Fibroblast of skin of left biceps (primary cell): Measurements from ENCODE around the gene ZNG1A.
"Not testable (repeated sequence)": the region's sequence is repeated elsewhere in the genome, so short reads cannot be mapped to it uniquely, and the experiment has no call there.

Experiments used
- DNase-seq, 2 experiments: peaks; one replicate each; pipeline ENCODE4 v3.0.0-alpha.2; 2013; ENCODE audit warnings: low read depth in 2 of 2

The ZNG1A gene

GRCh38 chr9:178970-179383 is at the start of gene ZNG1A:
ZNG1A (minus strand) TSS chr9:179056; CDS start chr9:178969, 87 bp downstream.
- DNase-seq = not testable (repeated sequence)

DNA sequence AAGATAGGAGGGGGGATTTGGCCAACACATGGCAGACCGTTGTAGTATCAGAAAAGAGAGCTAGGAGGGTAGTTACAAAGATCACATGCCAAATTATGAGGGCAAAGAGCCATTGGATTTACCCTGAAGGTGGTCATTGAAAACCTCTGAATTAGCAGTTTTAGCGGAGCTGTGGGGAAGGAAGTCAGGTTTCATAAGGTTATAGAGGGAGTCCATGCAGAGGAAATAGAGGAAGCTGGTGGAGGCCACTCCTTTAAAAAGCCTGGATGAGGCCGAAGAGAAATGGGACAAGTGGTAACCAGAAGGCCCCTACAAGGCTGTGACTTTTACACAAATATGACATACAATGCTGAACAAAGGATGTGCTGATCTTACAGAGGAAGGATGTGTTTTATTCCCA is 49.0 kb upstream of the ZNG1A start:
- DNase-seq = no peak

DNA sequence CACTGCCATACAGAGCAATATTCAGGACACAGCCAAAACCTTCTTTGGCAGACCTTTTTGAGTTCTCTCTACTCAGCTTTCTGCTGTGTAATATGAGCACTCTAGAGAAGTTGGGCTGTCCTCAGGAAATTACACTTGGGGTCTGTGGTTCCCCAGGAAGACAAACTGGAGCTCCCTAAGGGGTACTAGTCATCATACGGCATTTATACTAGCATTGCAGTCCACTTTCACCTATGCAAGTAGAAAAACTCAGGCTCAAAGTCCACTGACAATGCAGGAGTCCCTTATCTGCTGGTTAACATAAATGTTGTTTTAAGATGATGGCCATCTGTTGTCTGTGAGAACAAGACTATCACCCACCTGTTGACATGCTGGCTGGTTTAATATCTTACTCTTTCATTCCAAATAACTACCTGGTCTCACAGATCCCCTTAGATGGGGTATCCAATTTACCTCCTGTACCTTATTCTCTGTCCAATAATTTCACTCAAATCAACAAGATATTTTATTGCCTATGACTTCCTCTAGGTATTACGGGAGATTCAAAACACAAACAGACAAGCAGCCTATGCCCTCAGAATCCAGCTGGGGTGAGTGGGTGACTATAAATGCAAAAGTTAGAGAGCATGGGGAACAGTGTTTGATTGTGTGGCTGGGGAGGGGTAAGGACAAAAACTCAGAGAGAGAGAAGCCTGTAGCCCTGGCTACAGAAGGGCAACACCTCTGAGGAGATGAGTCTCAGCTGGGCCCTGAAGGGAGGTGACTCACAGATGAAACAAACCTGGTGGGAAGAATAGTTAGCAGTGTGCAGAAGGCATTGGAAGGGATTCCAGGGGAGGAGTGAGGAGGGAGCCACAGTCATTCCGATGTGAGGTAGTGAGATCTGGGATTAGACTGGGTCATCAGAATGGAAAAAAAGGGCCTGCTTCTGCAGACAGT is 46.0 kb upstream of the ZNG1A start:
- no peak for DNase-seq

GRCh38 chr9:224026-224425 is 45.2 kb upstream of the ZNG1A start:
- DNase-seq = no peak

GRCh38 chr9:223152-223551 is 44.3 kb upstream of the ZNG1A start:
- no peak for DNase-seq

- no peak for DNase-seq
Observed at GRCh38 chr9:221989-222776, 43.3 kb upstream of the ZNG1A start.

GRCh38 chr9:219670-220365 is 41.0 kb upstream of the ZNG1A start:
- DNase-seq = no peak

DNA sequence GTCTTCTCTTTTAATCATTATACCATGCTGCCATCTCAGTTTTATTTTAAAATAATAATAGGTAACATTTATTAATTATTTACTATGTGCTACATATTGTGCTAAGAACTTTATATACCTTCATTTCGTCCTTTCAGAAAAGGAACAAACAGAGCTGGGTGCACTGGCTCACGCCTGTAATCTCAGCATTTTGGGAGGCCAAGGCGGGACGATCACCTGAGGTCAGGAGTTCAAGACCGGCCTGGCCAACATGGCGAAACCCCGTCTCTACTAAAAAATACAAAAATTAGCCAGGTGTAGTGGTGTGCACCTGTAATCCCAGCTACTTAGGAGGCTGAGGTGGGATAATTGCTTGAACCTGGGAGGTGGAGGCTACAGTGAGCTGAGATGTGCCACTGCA is 40.2 kb upstream of the ZNG1A start:
- not testable (repeated sequence) for DNase-seq

- no peak for DNase-seq
Observed at GRCh38 chr9:217950-218349, 39.1 kb upstream of the ZNG1A start.

GRCh38 chr9:216866-217265 is 38.0 kb upstream of the ZNG1A start:
- DNase-seq = no peak

DNA sequence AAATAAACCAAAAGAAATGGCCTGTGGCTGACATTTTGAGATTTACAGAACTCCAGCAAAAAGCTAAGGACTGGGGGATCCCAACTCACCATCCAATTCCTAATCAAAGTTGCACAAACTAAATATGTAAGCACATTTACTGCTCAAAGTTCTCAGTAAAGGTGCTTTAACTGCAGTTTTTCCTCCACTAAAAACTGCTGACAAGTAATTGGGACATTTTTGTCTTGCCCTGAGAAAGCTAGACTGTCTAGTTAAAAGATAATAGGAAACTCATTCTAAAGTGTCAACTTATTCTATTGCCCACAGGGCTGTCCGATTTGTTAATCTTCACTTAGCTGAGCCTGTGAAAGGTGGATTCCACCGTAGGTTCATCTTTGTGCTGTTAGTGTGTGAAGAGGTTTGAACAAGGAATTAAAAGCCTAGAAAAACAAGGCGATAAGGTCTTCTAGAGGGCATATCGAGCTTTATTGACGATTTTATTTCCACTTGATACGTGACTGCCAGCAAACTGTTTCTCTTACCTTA is 36.8 kb upstream of the ZNG1A start:
- no peak for DNase-seq

GRCh38 chr9:214648-215493 is 36.0 kb upstream of the ZNG1A start, which contains the start of gene DOCK8:
DOCK8 (plus strand) TSS chr9:214865; CDS start chr9:214977, 112 bp downstream.
- no peak for DNase-seq

DNA sequence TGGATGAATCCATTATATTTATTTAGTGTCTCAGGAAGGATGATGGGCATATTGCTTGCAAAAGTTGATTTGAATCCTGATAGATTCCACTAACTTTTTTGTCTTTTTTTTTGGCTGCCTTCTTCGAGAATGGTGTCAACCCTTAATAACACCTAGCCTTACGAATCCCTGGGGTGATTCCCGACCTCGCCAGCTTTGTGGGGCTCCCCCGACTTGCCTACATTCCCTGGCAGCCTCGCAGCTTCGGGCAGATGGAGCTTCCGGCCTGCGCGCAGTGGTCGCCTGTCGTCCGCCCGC is 35.4 kb upstream of the ZNG1A start:
- DNase-seq = no peak

- not testable (repeated sequence) for DNase-seq
Observed at GRCh38 chr9:213901-214300, 35.0 kb upstream of the ZNG1A start.

DNA sequence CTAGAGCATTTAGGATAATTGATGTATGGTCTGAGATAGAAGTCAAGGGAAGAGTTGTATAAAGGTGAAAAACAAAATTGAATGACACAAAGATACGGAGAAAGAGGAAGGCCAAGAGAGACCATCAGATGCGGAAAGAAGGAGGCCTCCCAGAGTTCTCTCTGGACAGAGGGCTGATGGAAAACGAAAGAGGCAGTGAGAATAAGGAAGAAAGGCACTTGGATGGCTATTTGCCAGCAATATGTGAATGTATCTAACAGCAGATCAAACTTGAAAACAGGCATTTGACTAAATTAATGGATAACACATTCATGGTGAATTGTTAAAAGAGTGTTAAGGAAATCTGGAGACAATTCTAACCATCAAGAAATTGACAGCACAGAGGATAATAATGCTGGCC is 33.4 kb upstream of the ZNG1A start:
- DNase-seq = no peak

GRCh38 chr9:211557-211956 is 32.7 kb upstream of the ZNG1A start:
- DNase-seq = no peak

GRCh38 chr9:211036-211435 is 32.2 kb upstream of the ZNG1A start:
- no peak for DNase-seq

GRCh38 chr9:209143-209758 is 30.4 kb upstream of the ZNG1A start:
- DNase-seq = no peak

DNA sequence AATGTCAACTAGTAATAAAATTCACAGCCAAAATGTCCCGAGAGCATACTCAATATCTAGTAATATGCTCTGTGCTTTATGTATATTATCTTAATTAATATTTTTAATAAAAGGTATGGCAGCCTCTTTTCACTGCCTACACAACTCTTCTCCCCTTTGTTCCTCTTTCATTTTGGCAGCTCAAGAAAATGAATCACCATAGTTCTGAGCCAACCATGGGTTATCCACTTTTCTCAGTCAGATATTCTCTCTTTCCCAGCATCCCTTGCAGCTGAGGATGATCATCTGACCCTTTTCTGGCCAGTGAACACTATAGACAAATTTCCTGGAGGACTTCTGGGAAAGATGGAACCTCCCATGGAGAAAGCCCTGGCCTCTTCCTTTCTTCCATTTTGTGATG is 27.6 kb upstream of the ZNG1A start:
- DNase-seq = no peak

GRCh38 chr9:199601-200000 is 20.7 kb upstream of the ZNG1A start:
- not testable (repeated sequence) for DNase-seq
